Dedifferentiated amniotic fluid mesenchymal stem cell (primary cell): ENCODE results near the gene MEI4.
"Not testable (repeated sequence)": the region's sequence is repeated elsewhere in the genome, so short reads cannot be mapped to it uniquely, and the experiment has no call there.

Experiments
- DNase-seq: peaks from one replicate; pipeline ENCODE4 v3.0.0-alpha.2; 2016; ENCODE audit errors: extremely low spot score

The MEI4 gene

DNA sequence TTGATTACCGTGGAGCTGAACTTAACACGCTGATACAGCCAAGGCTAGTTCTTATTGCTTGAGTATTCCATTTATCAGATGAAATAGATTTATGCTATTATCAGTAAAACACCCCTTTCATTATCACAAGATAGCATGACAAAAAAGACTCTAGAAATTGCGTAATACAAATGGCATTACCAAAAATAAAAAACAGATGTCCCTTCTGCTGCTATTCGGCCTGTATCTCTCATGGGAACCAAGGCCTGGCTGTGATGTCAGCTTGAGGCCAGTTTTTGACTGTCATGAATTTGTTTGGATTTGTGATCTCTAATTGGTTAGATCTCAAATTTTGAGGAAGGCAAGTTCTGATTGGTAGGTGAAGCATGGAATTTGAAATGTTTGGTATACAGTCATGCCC is 25.2 kb downstream of the MEI4 start:
- no peak for DNase-seq

DNA sequence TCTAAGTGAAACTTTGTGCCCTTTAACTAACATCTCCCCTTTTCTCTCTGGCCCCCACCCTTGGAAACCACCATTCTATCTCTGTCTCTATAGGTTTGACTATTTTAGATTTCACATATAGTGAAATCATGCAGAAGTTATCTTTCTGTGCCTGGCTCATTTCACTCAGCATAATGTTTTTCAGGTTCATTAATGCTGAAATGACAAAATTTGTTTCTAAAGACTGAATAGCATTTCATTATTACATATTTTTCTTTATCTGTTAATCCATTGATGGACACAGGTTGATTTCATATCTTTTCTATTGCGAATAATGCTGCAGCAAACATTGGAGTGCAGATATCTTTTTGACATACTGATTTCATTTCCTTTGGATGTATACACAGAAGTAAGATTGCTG is 30.7 kb downstream of the MEI4 start:
- DNase-seq, result no peak

DNA sequence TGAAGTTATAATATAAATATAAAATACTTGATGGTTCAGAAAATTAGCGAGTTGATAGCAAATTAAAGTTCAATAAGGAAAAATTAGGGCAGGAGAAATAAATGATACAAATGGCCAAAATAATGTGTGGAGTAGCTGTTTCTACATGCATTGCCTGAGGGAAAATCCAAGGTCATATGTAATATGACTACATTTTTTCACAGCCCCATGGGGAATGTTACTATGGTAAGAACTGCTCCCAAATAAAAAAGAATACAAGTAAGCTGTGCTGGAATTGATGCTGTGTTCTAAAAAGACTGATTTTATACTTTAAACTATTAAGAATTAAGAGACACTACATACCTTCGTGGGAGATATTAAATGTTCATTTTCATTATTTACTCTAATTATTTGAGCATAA is 34.1 kb downstream of the MEI4 start:
- no peak for DNase-seq

DNA sequence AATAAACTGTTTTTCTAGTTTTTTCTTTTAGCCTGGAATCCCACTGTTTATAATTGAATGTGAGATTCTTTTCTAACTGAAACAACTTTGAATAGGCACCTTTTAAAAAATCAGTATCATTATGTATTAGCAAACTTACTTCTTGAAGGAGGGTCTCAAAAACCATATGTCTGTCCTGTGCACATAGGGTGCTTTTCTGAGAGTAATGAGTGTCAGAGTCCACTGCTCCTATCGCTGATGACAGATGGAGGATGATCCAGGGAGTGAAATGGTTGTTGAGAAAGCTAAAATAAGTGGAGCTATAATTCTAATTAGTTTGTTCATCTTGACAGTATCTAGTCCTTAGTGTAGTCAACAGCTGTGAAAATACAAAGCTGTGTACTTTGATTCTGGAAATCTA is 35.8 kb downstream of the MEI4 start:
- no peak for DNase-seq

DNA sequence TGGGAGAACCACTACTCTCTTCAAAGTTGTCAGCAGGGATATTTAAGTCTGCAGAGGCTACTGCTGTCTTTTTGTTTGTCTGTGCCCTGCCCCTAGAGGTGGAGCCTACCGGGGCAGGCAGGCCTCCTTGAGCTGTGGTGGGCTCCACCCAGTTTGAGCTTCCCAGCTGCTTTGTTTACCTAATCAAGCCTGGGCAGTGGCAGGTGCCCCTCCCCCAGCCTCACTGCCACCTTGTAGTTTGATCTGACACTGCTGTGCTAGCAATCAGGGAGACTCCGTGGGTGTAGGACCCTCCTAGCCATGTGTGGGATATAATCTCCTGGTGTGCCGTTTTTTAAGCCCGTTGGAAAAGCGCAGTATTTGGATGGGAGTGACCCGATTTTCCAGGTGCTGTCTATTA is 47.3 kb downstream of the MEI4 start:
- DNase-seq, result not testable (repeated sequence)

DNA sequence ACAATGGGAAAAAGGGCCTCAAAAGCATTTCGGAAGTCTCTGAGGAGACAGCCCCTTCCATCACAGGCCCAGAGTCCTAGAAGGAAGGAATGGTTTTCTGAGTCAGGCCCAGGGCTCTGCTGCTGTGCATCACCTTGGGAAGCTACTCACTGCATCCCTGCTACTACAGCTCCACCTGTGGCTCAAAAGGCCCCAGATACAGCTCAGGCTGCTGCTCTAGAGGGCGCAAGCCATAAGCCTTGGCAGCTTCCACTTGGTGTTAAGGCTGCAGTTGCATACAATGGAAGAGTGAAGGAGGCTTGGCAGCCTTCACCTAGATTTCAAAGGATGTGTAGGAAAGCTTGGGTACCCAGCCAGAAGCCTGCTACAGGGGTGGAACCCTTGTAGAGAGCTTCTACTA is 54.8 kb downstream of the MEI4 start:
- no peak for DNase-seq

DNA sequence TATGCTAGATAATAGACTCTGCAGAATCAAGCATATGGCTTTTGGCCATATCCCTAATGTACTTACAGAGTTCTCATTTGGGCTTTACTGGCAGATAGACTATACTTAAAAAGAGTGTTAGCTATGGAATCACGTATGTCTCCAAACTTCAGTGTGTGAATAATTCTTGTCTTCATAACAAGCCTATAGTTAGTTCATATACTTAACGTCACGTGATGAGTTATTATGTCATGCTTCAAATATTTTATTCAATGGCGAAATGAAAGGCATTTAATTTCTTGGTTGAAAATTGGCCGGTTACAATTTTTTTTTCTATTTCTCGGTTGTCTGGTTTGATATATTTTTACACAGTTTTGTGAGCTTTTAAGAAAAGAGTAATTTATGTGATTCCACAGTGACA is 62.7 kb downstream of the MEI4 start:
- no peak for DNase-seq

DNA sequence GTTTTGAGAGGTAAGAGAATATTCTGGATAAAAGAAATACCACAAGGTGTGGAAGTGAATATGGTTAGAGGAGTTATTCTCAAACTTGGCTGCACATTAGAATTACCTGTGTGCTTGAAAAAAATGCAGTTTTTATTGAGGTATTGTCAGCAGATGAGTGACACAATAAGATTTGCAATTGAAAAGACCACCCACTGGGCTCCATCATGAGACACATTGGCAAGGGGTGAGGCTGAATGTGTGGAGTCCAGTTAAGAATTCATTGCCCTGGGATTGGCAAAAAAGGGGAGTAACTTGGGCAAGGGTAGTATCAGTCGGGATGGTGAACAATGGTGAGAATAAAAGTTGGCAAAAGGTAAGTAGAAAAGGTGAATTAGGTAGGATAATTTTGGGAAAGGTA is 63.5 kb downstream of the MEI4 start:
- DNase-seq, result no peak

DNA sequence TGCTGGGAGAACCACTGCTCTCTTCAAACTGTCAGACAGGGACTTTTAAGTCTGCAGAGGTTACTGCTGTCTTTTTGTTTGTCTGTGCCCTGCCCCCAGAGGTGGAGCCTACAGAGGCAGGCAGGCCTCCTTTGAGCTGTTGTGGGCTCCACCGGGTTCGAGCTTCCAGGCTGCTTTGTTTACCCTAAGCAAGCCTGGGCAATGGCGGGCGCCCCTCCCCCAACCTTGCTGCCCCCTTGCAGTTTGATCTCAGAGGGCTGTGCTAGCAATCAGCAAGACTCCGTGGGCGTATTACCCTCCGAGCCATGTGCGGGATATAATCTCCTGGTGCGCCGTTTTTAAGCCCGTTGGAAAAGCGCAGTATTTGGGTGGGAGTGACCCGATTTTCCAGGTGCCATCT is 83.2 kb downstream of the MEI4 start:
- not testable (repeated sequence) for DNase-seq

DNA sequence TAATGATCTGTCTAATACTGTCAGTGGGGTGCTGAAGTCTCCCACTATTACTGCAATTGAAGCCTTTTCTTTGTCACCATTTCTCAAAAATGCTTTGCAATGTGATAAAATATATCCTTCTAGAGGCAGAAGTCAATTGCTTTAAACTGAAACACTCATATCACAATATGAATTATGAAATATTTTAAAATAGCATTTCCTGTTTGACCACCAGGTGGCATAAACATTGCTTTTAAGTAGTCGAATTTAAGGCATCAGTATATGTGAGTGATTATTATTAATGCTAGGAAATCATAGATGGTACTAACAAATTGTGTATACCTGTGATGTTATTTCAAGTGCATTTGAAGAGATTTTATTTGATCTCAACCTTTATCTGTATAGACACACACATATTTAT is 87.5 kb downstream of the MEI4 start:
- DNase-seq, result no peak

DNA sequence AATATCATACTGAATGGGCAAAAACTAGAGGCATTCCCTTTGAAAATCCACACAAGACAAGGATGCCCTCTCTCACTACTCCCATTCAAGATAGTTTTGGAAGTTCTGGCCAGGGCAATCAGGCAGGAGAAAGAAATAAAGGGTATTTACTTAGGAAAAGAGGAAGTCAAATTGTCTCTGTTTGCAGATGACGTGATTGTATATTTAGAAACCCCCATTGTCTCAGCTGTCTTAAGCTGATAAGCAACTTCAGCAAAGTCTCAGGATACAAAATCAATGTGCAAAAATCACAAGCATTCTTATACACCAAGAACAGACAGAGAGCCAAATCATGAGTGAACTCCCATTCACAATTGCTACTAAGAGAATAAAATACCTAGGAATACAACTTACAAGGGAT is 99.3 kb downstream of the MEI4 start:
- DNase-seq, result not testable (repeated sequence)

DNA sequence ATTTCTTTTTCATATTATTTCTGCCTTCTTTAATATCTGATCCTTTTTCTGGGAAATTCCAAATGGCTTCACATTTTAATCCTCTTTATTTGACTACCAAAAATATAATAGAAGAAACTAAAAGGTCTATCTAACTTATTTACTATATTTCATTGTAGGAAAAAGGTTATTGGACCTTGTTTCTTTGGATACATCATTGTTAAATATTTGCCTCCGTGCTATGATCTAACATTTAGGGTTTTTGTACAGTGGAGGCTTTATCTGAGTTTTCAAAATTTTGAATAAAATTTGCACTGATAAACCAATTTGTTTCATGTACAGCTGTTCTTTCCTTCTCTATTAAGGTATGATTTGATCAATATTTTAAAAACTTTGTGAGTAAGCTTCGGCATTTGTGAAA is 109.5 kb downstream of the MEI4 start:
- no peak for DNase-seq

DNA sequence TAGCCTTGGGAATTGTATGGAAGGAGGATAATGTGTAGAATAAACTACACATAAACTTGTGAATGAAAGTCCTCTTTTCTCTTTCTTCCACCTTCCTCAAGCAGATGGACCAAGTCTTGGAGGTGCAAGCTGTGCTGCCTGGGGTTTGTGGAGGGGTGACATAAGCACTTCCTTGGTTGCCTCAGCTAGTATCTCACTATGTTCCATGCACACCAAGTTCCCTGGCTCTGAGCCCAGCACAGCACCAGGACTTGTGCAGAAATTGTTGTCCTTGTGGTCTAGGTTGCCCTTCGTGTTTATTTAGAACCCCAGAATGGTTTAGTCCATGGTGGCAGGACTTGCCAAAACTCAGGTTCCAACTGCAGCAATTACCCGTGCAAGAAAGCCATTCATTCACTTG is 110.3 kb downstream of the MEI4 start:
- DNase-seq, result no peak

DNA sequence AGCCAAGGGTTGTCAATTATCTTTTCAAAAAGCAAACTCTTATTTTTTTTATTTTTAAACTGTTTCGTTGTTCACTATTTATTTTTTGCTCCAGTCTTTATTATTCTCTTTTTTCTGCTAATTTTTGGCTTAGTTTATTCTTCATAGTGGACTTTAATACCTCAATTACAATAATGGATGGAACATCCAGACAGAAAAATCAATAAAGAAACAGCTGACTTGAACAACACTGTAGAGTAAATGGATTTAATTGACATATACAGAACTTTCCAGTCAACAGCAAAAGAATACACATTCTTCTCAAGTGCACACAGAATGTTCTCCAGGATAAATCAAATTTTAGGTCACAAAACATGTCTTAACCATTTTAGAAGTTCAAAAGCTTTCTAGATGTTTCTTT is 111.5 kb downstream of the MEI4 start:
- DNase-seq, result no peak

DNA sequence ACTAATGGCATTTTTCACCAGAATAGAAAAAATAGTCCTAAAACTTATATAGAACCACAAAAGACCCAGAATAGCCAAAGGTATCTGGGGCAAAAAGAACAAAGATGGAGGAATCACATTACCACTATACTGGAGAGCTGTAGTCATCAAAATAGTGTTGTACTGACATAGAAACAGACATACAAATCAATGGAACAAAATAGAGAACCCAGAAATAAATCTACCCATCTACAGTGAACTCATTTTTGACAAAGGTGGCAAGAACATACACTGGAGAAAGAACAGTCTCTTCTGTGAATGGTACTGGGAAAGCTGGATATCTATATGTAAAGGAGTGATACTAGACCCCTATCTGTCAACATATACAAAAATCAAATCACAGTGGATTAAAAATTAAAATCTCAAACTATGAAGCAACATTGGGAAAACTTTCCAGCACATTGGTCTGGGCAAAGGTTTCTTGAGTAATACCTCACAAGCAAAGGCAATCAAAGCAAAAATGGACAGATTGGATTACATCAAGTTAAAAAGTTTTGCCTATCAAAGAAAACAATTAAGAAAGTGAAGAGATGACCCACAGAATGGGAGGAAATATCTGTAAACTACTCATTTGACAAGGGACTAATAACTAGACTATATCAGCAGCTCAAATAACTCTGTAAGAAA is 120.5 kb downstream of the MEI4 start:
- no peak for DNase-seq

DNA sequence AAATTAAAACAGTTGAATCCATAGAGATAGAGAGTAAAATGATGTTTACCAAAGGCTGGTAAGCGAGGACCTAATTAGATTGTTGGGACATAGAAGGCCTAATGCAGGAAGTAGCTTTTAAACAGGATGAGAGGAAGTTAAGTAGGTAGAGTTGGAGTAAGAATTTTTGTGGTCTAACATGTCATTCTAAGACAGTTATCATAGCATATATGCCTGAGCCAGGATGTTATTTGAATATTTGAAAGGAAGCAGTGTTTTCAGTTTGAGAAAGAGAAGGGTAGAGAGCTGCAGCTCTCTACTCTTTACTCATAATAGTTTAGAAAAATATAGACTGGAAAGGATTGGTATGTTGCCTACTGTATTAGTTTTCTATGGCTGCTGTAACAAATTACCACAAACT is 121.6 kb downstream of the MEI4 start:
- DNase-seq, result no peak

DNA sequence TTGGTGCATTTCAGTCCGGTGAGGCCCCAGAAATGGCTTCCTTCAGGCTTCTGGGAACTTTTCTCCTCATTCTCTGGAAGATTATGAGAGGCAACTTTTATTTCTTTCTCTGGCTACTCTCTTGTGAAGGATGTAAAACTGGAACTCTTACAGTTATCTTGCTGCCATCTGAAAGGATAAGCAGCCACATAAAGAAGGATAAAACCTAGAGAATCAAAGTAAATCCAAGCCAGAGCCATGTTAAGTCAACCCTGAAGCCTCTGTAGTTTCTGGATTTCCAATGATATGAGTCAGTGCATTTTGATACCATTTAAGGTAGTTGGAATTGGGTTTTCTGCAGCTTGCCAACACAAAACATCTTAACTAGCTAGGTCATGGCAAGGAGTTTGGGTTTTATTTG is 123.6 kb downstream of the MEI4 start:
- no peak for DNase-seq

DNA sequence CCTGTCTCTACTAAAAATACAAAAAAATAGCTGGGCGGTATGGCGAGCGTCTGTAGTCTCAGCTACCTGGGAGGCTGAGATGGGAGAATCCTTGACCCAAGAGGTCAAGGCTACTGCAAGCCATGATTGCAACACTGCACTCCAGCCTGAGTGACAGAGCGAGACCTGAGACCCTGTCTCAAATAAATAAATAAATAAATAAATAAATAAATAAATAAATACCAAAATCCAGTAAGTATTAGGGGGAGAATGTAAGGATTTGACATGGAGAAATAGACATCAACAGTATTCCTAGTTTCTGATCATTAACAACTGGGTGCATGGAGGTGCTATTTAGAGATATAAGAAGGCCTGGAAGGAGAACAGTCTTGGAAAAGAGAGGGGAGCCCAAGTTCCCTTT is 125.7 kb downstream of the MEI4 start:
- no peak for DNase-seq

DNA sequence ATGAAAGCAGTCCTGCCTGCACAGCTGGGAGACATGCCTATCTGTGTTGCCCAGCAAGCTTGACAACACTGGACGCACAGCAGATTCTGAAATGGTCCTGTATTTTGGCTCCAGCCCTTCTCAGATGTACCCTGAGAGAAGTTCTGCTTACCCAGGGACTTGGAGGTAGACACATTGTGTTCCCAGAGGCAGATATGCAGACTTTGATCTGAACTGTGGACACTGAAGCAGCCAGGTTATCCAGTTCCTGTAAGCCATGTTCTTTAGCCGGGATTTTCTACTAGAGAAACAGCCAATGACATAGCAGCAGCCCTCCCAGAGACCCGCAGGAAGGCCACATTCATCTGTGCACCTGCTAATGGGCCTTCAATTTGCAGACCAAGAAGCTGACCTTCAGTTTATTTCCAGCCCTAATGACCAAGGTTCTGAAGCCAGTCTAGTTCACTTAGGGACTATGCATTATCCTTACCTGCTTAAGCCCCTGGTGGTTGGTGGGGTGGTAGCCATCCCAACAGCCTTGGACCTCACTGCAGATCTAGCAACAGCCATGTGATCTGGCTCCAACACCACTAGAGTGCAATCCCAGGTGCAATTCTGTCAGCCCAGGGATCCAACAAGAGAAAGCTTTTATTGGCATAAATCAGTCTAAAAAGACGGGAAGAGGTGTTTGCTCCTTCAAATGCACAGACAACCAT is 134.2 kb downstream of the MEI4 start:
- no peak for DNase-seq

DNA sequence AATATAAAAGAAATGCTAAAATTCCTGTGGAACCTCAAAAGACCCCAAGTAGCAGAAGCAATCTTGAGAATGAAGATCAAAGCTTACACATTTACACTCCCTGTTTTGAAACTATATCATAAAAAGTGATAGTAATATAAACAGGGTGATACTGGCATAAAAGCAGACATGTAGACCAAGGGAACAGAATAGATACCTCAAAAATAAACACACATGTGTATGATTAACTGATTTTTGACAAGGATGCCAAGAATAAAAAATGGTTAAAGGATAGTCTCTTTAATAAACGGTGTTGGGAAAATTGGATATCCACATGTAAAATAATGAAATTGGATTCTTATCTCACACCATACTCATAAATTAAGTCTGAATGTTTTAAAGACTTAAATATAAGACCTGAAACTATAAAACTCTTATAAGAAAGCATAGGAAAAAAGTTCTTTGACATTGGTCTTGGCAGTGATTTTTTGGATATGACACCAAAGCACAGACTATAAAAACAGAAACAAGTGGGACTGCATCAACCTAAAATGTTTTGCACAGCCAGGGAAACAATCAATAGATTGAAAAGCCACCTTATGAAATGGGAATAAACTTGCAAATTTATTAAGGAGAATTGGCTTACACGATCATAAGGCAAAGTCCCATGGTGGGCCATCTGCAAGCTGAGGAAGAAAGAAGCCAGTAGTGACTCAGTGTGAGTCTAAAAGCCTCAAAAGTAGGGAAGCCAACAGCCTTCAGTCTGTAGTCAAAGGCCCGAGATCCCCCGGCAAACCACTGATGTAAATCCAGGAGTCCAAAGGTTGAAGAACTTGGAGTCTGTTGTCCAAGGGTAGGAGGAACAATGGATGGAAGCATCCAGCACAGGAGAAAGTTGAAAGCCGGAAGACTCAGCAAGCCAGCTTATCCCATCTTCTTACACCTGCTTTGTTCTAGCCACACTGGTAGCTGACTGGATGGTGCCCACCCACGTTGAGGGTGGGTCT is 144.3 kb downstream of the MEI4 start:
- no peak for DNase-seq

DNA sequence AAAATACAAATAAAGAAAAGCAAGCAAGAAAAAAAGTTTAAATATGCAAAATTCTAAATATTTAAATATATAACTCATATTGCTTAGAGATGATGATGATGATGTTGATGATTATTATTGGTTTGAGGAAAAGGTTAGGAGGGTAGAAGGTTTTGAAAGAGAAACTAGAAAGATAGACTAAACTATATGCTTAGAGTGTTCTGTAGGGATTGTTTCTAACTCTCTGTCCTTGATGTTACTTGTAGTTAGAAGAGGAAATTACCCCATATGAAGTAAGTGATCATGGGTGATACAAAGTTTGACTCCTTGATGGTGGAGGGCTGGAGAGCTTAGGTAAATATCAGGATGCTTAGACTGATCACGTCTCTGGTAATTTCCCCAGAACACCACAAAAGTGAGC is 159.5 kb downstream of the MEI4 start:
- DNase-seq, result no peak

DNA sequence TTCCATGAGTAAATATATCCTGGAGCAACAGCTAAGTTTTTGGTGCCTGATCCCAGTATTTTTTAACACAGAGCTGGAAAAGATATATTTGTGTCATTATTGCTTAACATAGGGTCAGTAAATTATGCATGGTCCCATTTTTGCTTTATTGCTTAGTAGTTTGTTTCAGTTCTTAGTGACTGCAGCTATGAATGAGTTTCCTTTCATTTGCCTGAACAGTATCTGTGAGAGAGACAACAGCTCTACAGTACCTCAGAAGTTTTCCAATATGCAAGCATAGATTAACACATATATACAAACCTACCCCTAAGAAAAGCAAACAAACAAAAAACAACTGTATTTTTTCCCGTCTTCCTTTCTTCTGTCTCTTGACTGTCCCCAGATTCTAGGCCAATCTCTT is 160.3 kb downstream of the MEI4 start:
- DNase-seq, result no peak

DNA sequence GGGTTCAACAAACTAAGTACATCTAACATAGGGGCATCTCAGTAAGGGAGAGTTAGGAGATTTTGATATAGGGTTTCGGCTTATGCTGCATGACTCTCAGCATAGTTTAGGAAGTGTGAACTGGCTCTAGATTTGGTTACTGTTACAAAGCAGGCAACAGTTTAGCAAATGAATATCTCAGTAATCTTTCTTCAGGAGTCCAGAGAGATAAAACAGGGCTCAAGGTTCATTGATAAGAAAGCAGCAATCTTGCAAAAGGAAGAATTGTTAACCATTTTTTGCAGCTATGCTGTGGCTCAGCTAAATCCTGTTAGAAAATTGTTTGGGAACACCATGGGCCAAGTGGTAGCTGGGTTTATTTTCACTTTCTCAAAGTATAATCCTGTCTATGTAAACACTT is 161.3 kb downstream of the MEI4 start:
- no peak for DNase-seq
